Naive B cell (primary cell): ENCODE measurements around the gene CLIP3. TPM values are rescaled to one million over a fixed set of nuclear protein-coding genes. Genes with fewer than 3 reads are reported as not detected.

Experiments
- ATAC-seq, 2 donors: fragments of 150-1000 bp; cut with Tn5 transposase; 2 replicates each; pipeline ENCODE4 v1.10.0; 2021; ENCODE audit warnings: low read depth in 2 of 2, mild to moderate bottlenecking in 2 of 2, moderate library complexity in 2 of 2
- DNase-seq: peaks from one replicate; pipeline ENCODE4 v3.0.0; 2022
- H3K27ac Mint-ChIP-seq, 6 donors: one replicate each; pipeline ENCODE4 v1.8.0; 2020 to 2022; ENCODE audit warnings: mild to moderate bottlenecking in 6 of 6, mixed read lengths in 6 of 6, moderate library complexity in 5 of 6, inconsistent platforms in 2 of 6
- H3K27me3 Mint-ChIP-seq, 3 donors: one replicate each; pipeline ENCODE4 v1.8.0; 2021 to 2022; ENCODE audit warnings: mixed read lengths in 3 of 3, mild to moderate bottlenecking in 1 of 3
- H3K36me3 Mint-ChIP-seq, 2 donors: one replicate each; pipeline ENCODE4 v1.8.0; 2020 to 2022; ENCODE audit warnings: mixed read lengths in 2 of 2, inconsistent platforms in 1 of 2, mild to moderate bottlenecking in 1 of 2
- H3K4me1 Mint-ChIP-seq, 3 donors: one replicate each; pipeline ENCODE4 v1.8.0; 2020 to 2022; ENCODE audit warnings: mixed read lengths in 3 of 3, inconsistent platforms in 1 of 3, mild to moderate bottlenecking in 1 of 3, moderate library complexity in 1 of 3
- H3K4me3 Mint-ChIP-seq, 8 donors: one replicate each; pipeline ENCODE4 v1.8.0; 2020 to 2022; ENCODE audit warnings: mild to moderate bottlenecking in 8 of 8, mixed read lengths in 8 of 8, moderate library complexity in 8 of 8, inconsistent platforms in 2 of 8
- H3K9me3 Mint-ChIP-seq, 7 donors: one replicate each; pipeline ENCODE4 v1.8.0; 2020 to 2022; ENCODE audit warnings: mixed read lengths in 7 of 7, mild to moderate bottlenecking in 5 of 7, inconsistent platforms in 2 of 7, moderate library complexity in 1 of 7
- polyA plus RNA-seq, 6 donors: library from polyadenylated mRNA; unstranded; fragments of 300-500 nt; fragmentation: Illumina TruSeq; gene quantifications; one replicate each; pipeline ENCODE4 v1.2.3, GENCODE V29; 2021; ENCODE audit warnings: low read depth in 6 of 6

CLIP3 gene
- polyA plus RNA-seq, 6 donors from 2014 or later, result 1.8 TPM; not detected in 5

DNA sequence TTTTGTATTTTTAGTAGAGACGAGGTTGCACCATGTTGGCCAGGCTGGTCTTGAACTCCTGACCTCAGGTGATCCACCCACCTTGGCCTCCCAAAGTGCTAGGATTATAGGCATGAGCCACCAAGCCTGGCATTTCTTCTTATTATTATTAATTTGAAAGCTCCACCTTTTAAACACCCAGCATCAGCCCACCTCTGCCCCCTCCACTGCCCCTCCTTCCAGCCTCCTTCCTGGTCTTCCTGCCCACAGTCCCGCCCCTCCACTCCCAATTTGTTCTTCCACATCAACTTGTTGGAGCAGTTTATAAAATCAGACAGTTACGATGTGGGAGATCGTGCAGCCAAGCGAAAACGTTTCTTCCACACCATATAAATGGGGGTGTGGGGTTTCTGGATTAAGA, 7.8 kb upstream of the CLIP3 start:
- no peak overlapping the region for H3K27ac Mint-ChIP-seq

DNA sequence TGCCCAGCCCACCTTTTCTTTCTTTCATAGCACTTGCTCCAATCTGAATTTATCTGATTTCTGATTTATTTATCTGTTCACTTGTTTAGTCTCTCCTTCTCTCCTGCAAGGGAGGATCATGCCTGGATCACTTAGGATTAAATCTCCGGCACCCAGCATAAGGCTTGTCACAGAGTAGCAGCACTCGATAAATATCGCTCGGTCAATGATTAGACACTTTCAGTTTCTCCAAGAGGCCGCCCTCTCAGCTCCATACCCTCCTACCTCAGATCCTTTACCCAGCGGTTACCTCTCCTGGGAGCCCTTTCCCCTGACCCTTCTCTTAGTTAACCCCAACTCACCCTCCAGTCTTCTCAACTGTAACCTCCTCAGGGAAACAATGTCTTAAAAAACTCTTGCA, 1.4 kb downstream of the CLIP3 start:
- no peak overlapping the region for H3K4me3 Mint-ChIP-seq
- ATAC-seq (no peak), DNase-seq (no peak)
- peaks cover 0 to 30% of the 10 kb centered on the region in 2 donors for H3K36me3 Mint-ChIP-seq
- H3K9me3 Mint-ChIP-seq, result peaks cover 0 to 3% (median 0%) of the 10 kb centered on the region in 7 donors
- peaks cover 5 to 25% (median 18%) of the 10 kb centered on the region in 3 donors for H3K4me1 Mint-ChIP-seq
- H3K27ac Mint-ChIP-seq, result peak overlapping the region in 1 of 6 donors; percentile 38
- H3K27me3 Mint-ChIP-seq, result peaks cover 0 to 17% (median 15%) of the 10 kb centered on the region in 3 donors

More for the DNA sequence above, 7.8 kb upstream of the CLIP3 start:
- Mint-ChIP-seq H3K36me3 (peaks cover 0 to 2% of the 10 kb centered on the region in 2 donors), H3K4me3 (no peak overlapping the region), H3K4me1 (peaks cover 6 to 12% (median 10%) of the 10 kb centered on the region in 3 donors), H3K27me3 (no peaks in the 10 kb centered on the region), H3K9me3 (no peaks in the 10 kb centered on the region)
- no peak for ATAC-seq
- no peak for DNase-seq

DNA sequence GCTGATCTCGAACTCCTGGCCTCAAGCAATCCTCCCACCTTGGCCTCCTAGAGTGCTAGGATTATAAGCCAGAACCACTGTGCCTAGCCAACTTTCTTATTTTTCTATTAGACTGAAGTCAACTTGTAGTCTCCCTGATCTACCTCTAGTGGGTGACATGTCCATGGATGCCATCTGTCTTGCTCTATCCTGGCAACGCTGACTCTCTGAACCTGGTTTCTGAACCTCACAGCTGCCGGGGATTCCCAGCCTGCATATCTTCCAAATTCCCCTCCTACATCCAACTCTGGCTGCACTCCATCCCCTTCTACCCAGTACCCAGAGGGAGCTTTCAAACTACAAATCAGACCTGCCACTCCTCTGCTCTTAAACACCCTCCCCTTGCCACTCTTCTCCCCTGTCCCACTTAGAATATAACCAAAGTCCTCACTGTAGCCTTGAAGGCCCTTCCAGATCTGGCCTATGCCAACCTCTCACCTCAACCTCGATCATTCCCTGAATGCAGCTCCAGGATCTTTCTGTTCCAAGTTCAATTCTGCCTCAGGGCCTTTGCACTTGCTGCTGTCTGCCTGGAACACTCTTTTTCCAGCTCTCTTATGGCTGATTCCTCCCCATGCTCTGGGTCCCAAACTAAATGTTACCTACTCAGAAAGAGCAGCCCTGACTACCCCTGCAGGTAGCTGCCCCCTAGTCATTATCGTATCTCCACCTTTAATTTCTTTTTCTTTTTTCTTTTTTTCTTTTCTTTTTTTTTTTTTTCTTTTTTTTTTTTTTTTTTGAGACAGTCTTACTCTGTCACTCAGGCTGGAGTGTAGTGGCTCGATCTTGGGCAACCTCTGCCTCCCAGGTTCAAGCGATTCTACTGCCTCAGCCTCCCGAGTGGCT, 2.2 kb downstream of the CLIP3 start:
- peak overlapping the region in 1 of 8 donors; percentile 13 for H3K4me3 Mint-ChIP-seq
- H3K27me3 Mint-ChIP-seq, result peaks cover 0 to 17% (median 15%) of the 10 kb centered on the region in 3 donors
- ATAC-seq, result no peak
- peaks cover 5 to 20% (median 14%) of the 10 kb centered on the region in 3 donors for H3K4me1 Mint-ChIP-seq
- peak overlapping the region in 2 of 6 donors; percentile 16 to 79 for H3K27ac Mint-ChIP-seq
- DNase-seq, result no peak
- H3K36me3 Mint-ChIP-seq, result peaks cover 0 to 30% of the 10 kb centered on the region in 2 donors
- H3K9me3 Mint-ChIP-seq, result peaks cover 0 to 3% (median 0%) of the 10 kb centered on the region in 7 donors

- peaks cover 0 to 9% (median 8%) of the 10 kb centered on the region in 3 donors for H3K27me3 Mint-ChIP-seq
- H3K36me3 Mint-ChIP-seq, result peaks cover under 1 to 19% of the 10 kb centered on the region in 2 donors
- DNase-seq (no peak), ATAC-seq (no peak)
- H3K4me3 Mint-ChIP-seq, result no peak overlapping the region
- peak overlapping the region in 1 of 6 donors; percentile 76 for H3K27ac Mint-ChIP-seq
- no peaks in the 10 kb centered on the region for H3K9me3 Mint-ChIP-seq
- H3K4me1 Mint-ChIP-seq, result peaks cover under 1 to 15% (median 6%) of the 10 kb centered on the region in 3 donors
Observed at GRCh38 chr19:36028313-36029041, 4.2 kb downstream of the CLIP3 start.

DNA sequence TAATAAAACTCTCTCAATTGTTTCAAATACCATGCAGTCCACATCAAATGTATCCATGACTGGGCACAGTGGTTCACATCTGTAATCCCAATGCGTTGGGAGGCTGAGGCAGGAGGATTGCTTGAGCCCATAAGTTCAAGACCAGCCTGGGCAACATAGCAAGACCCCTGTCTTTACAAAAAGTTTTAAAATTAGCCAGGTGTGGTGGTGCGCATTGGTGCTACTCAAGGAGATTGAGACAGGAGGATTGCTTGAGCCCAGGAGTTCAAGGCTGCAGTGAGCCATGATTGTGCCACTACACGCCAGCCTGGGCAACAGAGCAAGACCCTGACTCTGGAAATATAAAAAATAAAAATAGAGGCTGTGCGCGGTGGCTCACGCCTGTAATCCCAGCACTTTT, 5.0 kb downstream of the CLIP3 start:
- no peak for ATAC-seq
- Mint-ChIP-seq H3K4me3 (no peak overlapping the region), H3K4me1 (peaks cover 0 to 7% (median 3%) of the 10 kb centered on the region in 3 donors), H3K27ac (no peak overlapping the region), H3K36me3 (peaks cover 5 to 26% of the 10 kb centered on the region in 2 donors), H3K27me3 (peaks cover 0 to 6% (median 5%) of the 10 kb centered on the region in 3 donors), H3K9me3 (no peaks in the 10 kb centered on the region)
- no peak for DNase-seq

GRCh38 chr19:36026091-36026876, 6.4 kb downstream of the CLIP3 start:
- Mint-ChIP-seq H3K9me3 (no peaks in the 10 kb centered on the region), H3K36me3 (peaks cover 5 to 24% of the 10 kb centered on the region in 2 donors), H3K27me3 (no peaks in the 10 kb centered on the region), H3K27ac (peak overlapping the region in 1 of 6 donors; percentile 60), H3K4me3 (no peak overlapping the region), H3K4me1 (peaks cover 0 to under 1% (median 0%) of the 10 kb centered on the region in 3 donors)
- ATAC-seq, result no peak
- no peak for DNase-seq

GRCh38 chr19:36025541-36025940, 7.1 kb downstream of the CLIP3 start:
- Mint-ChIP-seq H3K9me3 (no peaks in the 10 kb centered on the region), H3K27me3 (no peaks in the 10 kb centered on the region), H3K27ac (peak overlapping the region in 1 of 6 donors; percentile 60), H3K36me3 (peaks cover 5 to 16% of the 10 kb centered on the region in 2 donors), H3K4me1 (no peaks in the 10 kb centered on the region), H3K4me3 (no peak overlapping the region)
- ATAC-seq (no peak), DNase-seq (no peak)

- Mint-ChIP-seq H3K27me3 (no peaks in the 10 kb centered on the region), H3K36me3 (peaks cover 5 to 11% of the 10 kb centered on the region in 2 donors), H3K9me3 (no peaks in the 10 kb centered on the region), H3K27ac (no peak overlapping the region), H3K4me1 (no peaks in the 10 kb centered on the region), H3K4me3 (peak overlapping the region in 1 of 8 donors; percentile 22)
- ATAC-seq (no peak), DNase-seq (no peak)
Observed at GRCh38 chr19:36023432-36023831, 9.2 kb downstream of the CLIP3 start.

GRCh38 chr19:36019061-36019670, 13.5 kb downstream of the CLIP3 start:
- Mint-ChIP-seq H3K4me1 (peaks cover 5 to 17% (median 16%) of the 10 kb centered on the region in 3 donors), H3K4me3 (no peak overlapping the region), H3K9me3 (no peaks in the 10 kb centered on the region), H3K27me3 (no peaks in the 10 kb centered on the region), H3K36me3 (peaks cover 5 to 11% of the 10 kb centered on the region in 2 donors), H3K27ac (no peak overlapping the region)
- DNase-seq (no peak), ATAC-seq (no peak)

- peaks cover 0 to 10% (median 6%) of the 10 kb centered on the region in 3 donors for H3K27me3 Mint-ChIP-seq
Observed at GRCh38 chr19:36014012-36014924, 18.4 kb downstream of the CLIP3 start, which contains the start of gene ALKBH6. ALKBH6 (minus strand) TSS chr19:36014213; CDS start chr19:36013397, 816 bp downstream.

DNA sequence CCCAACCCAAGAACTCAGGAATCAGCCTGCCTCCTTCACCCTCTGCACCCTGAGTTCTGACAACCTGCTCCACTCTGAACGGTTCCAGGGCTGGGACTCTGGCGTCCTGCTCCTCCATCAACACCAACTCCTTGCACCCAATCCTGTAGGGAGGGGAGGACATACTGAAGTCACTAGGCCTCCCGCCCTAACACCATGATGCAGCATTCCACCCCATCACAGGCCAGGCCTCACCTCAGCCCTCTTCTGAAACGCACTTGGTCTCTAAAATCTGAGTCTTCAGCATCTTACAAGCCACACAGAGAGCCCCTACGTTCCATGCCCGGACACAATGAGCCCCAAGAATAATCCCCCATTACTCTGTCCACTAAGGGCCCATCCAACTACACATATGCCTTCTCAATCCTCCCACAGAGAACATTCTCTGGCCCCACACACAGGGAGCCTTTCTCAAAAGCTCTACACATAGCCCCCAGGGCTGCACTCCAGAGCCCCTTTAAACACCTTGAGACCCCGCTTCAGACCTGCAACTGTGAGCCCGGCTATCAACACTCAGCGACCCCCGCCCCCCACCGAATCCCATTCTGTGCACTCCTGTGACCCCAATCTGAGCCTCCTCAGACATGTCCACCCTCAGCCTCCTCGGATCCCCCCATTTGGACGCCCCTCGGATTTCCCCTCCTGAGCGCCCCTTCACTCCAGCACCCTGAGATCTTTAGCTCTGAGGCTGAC, 19.2 kb downstream of the CLIP3 start:
- Mint-ChIP-seq H3K36me3 (no peaks in the 10 kb centered on the region), H3K27me3 (peaks cover 0 to 13% (median 10%) of the 10 kb centered on the region in 3 donors), H3K4me3 (peak overlapping the region; percentile 88 to 99 (median 97)), H3K9me3 (no peaks in the 10 kb centered on the region), H3K4me1 (peaks cover 32 to 48% (median 42%) of the 10 kb centered on the region in 3 donors), H3K27ac (peak overlapping the region; percentile 95 to 99 (median 97))
- ATAC-seq (no peak), DNase-seq (no peak)

More at GRCh38 chr19:36014012-36014924, 18.4 kb downstream of the CLIP3 start, which contains the start of gene ALKBH6:
- peaks cover 28 to 43% (median 35%) of the 10 kb centered on the region in 3 donors for H3K4me1 Mint-ChIP-seq
- DNase-seq (peak; percentile 98), ATAC-seq (peak; percentile 97 to 98)
- H3K9me3 Mint-ChIP-seq, result no peaks in the 10 kb centered on the region
- peak within 1 kb of the TSS; percentile 88 to 99 (median 97) for H3K4me3 Mint-ChIP-seq
- no peaks in the 10 kb centered on the region for H3K36me3 Mint-ChIP-seq
- H3K27ac Mint-ChIP-seq, result peak within 1 kb of the TSS; percentile 95 to 99 (median 97)
